K562 (cell line): ENCODE measurements around the gene TDRD12. TPM values are rescaled to one million over a fixed set of nuclear protein-coding genes. Genes with fewer than 3 reads are reported as not detected.

Experiments
- ATAC-seq: fragments of 200-7000 bp; cut with Tn5 transposase; 3 replicates; pipeline ENCODE4 v1.9.1; 2020; ENCODE audit warnings: moderate library complexity
- BruUV-seq: library from RNA; stranded (reverse); fragments of 400-500 nt; replicated peaks from 2 replicates; lab custom pipeline; 2021; lab: Mats Ljungman, UMichigan
- CTCF ChIA-PET: fragments of 300-600 bp; formaldehyde crosslinking; extraction: SDS; loops from one replicate; lab custom pipeline; 2021; ENCODE audit warnings: low intra/inter-chr PET ratio; lab: Yijun Ruan, JAX
- POLR2A ChIA-PET: fragments of 300-600, 350-650 bp; sonication (Branson Sonifier 250); formaldehyde crosslinking; extraction: SDS; loops from one replicate; lab custom pipeline; 2021; ENCODE audit warnings: antibody characterized with exemption, inconsistent platforms; lab: Yijun Ruan, JAX
- DNase-seq, 4 experiments: peaks; one replicate each; pipeline versions ENCODE4 v3.0.0 to v3.0.0-alpha.2; 2011 to 2018; ENCODE audit warnings: low spot score in 3 of 4, mixed read lengths in 3 of 4; ENCODE audit errors: extremely low read depth in 1 of 4
- FAIRE-seq: peaks from 2 replicates; lab custom pipeline; 2011; peaks lifted over from hg19 to GRCh38; lab: Jason Lieb, UNC
- H2AFZ ChIP-seq: 2 replicates; pipeline ENCODE4 v1.6.0; 2011; ENCODE audit warnings: low read depth, low read length, control low read depth, inconsistent platforms
- H3K27ac ChIP-seq: fragments of 200-600 bp; 3 replicates; pipeline ENCODE4 v1.8.0; 2011; ENCODE audit warnings: low read depth, mild to moderate bottlenecking, control low read depth, inconsistent platforms, low read length, moderate library complexity, mixed read lengths; ENCODE audit errors: extremely low read depth
- H3K27me3 ChIP-seq, 2 experiments: fragments of 300-600 bp in 1 of 2; 2 replicates in 1 of 2; 3 replicates in 1 of 2; pipeline versions ENCODE4 v1.6.0 to v1.8.0; 2011; ENCODE audit warnings: inconsistent platforms in 2 of 2, low read length in 2 of 2, mild to moderate bottlenecking in 1 of 2, mixed read lengths in 1 of 2, moderate library complexity in 1 of 2; ENCODE audit not compliant: control insufficient read depth in 2 of 2, insufficient read depth in 2 of 2
- H3K36me3 ChIP-seq: fragments of 300-600 bp; 3 replicates; pipeline ENCODE4 v1.8.0; 2011; ENCODE audit warnings: mild to moderate bottlenecking, low read length, inconsistent platforms; ENCODE audit not compliant: control insufficient read depth, insufficient read depth
- H3K4me1 ChIP-seq, 2 experiments: fragments of 200-600 bp in 1 of 2; replicated peaks in 1 of 2; 2 replicates in 1 of 2; 3 replicates in 1 of 2; pipeline versions ENCODE4 v1.5.1 to v1.8.0; 2011; ENCODE audit warnings: inconsistent platforms in 2 of 2, low read length in 2 of 2, mild to moderate bottlenecking in 1 of 2, mixed read lengths in 1 of 2, moderate library complexity in 1 of 2; ENCODE audit not compliant: control insufficient read depth in 2 of 2, insufficient read depth in 2 of 2
- H3K4me2 ChIP-seq: 2 replicates; pipeline ENCODE4 v1.6.1; 2011; ENCODE audit warnings: low read length, control low read depth, inconsistent platforms, mixed read lengths; ENCODE audit not compliant: insufficient read depth
- H3K4me3 ChIP-seq: fragments of 200-600 bp; sonication (generic), shearing (Covaris generic); 2 replicates; pipeline ENCODE4 v1.5.1; 2016; ENCODE audit warnings: control low read depth, inconsistent platforms
- H3K79me2 ChIP-seq: fragments of 200-600 bp; 3 replicates; pipeline ENCODE4 v1.8.0; 2011; ENCODE audit warnings: low read length, inconsistent platforms; ENCODE audit not compliant: control insufficient read depth, insufficient read depth
- H3K9ac ChIP-seq, 2 experiments: 2 replicates each; pipeline versions ENCODE4 v1.6.0 to v1.6.1; 2011; ENCODE audit warnings: low read depth in 2 of 2, low read length in 2 of 2, control low read depth in 1 of 2, inconsistent platforms in 1 of 2, mild to moderate bottlenecking in 1 of 2, mixed read lengths in 1 of 2; ENCODE audit not compliant: insufficient read depth in 1 of 2
- H3K9me1 ChIP-seq: one replicate; pipeline ENCODE4 v1.6.0; 2011; ENCODE audit warnings: inconsistent platforms, mild to moderate bottlenecking, low read length, moderate library complexity; ENCODE audit not compliant: control insufficient read depth, insufficient read depth
- H3K9me3 ChIP-seq: replicated peaks from 2 replicates; pipeline ENCODE4 v1.5.1; 2011; ENCODE audit warnings: low read depth, low read length, inconsistent platforms; ENCODE audit not compliant: control insufficient read depth, insufficient read depth
- H4K20me1 ChIP-seq: replicated peaks from 2 replicates; pipeline ENCODE4 v1.6.1; 2011; ENCODE audit warnings: low read length, inconsistent platforms, mixed read lengths; ENCODE audit not compliant: control insufficient read depth, insufficient read depth
- BCL6 ChIP-seq: fragments of 250-450 bp; sonication (Bioruptor Pico); IDR thresholded peaks from 2 replicates; pipeline ENCODE4 v1.4.0; 2020
- CBFB ChIP-seq: sonication (generic); formaldehyde crosslinking; IDR thresholded peaks from 2 replicates; pipeline ENCODE4 v1.4.0; 2020; ENCODE audit warnings: mild to moderate bottlenecking, missing genetic modification reagents
- ELF1 ChIP-seq: fragments of 200-800 bp; sonication (Bioruptor generic); IDR thresholded peaks from 2 replicates; pipeline ENCODE4 v1.6.1; 2016; ENCODE audit warnings: missing genetic modification characterization, missing compliant biosample characterization
- GABPB1 ChIP-seq: sonication (generic); formaldehyde crosslinking; IDR thresholded peaks from 2 replicates; pipeline ENCODE4 v1.8.0; 2022; ENCODE audit warnings: mild to moderate bottlenecking, missing genetic modification reagents
- NFATC3 ChIP-seq: fragments of 450-650 bp; IDR thresholded peaks from 2 replicates; pipeline ENCODE4 v1.6.1; 2017; ENCODE audit warnings: mild to moderate bottlenecking
- POLR2H ChIP-seq: IDR thresholded peaks from 2 replicates; pipeline ENCODE4 v1.6.1; 2016; ENCODE audit warnings: missing genetic modification characterization, low read depth, mild to moderate bottlenecking, control low read depth, missing compliant biosample characterization, moderate library complexity
- SIN3B ChIP-seq: fragments of 450-650 bp; IDR thresholded peaks from 2 replicates; pipeline ENCODE4 v1.6.1; 2017; ENCODE audit warnings: low read depth, mild to moderate bottlenecking, moderate library complexity
- SMAD3 ChIP-seq: fragments of 450-650 bp; formaldehyde crosslinking; conservative IDR thresholded peaks from 2 replicates; pipeline ENCODE4 v1.4.0; 2020; ENCODE audit warnings: mild to moderate bottlenecking
- SP1 ChIP-seq: sonication (generic); formaldehyde crosslinking; IDR thresholded peaks from 2 replicates; pipeline ENCODE4 v1.8.1; 2022; ENCODE audit warnings: mild to moderate bottlenecking, missing genetic modification reagents
- ZEB2 ChIP-seq: fragments of 450-650 bp; IDR thresholded peaks from 2 replicates; pipeline ENCODE4 v1.6.1; 2016
- ZFX ChIP-seq: sonication (generic); formaldehyde crosslinking; IDR thresholded peaks from 2 replicates; pipeline ENCODE4 v1.8.0; 2022; ENCODE audit warnings: mild to moderate bottlenecking, missing genetic modification reagents, moderate library complexity
- ZKSCAN1 ChIP-seq: fragments of 150-350 bp; IDR thresholded peaks from 2 replicates; pipeline ENCODE4 v1.6.1; 2016; ENCODE audit warnings: low read depth, low read length
- ZNF280A ChIP-seq: fragments of 450-650 bp; IDR thresholded peaks from 2 replicates; pipeline ENCODE4 v1.6.1; 2018; ENCODE audit warnings: mild to moderate bottlenecking, low read depth; ENCODE audit not compliant: partially characterized antibody
- ZNF280B ChIP-seq: fragments of 250-450 bp; sonication (Bioruptor Pico); IDR thresholded peaks from 2 replicates; pipeline ENCODE4 v1.5.1; 2021; ENCODE audit warnings: mild to moderate bottlenecking
- WGBS: fragments of 100-300 bp; shearing (Covaris generic); methylation state at CpG from one replicate; pipeline ENCODE4 v1.1.6; 2016; ENCODE audit warnings: low coverage, mixed read lengths; ENCODE audit not compliant: insufficient coverage; ENCODE audit errors: missing lambda C conversion rate; 5-methylcytosine and 5-hydroxymethylcytosine counted together
- in situ Hi-C: fragments of 300-500 bp; cut with MboI; formaldehyde crosslinking; loops from 4 replicates; pipeline ENCODE4 v1.15.0; 2018; ENCODE audit warnings: inconsistent platforms, mixed read lengths
- intact Hi-C: fragments of 100-400 bp; cut with micrococcal nuclease; formaldehyde crosslinking; loops from 2 replicates; pipeline ENCODE4 v1.14.2; 2022
- polyA plus RNA-seq, 8 experiments: library from polyadenylated mRNA; depleted of rRNA in 4 of 8; stranded (reverse) in 5 of 8; unstranded in 3 of 8; fragments of >200 nt; fragmentation: Nextera tagmentation in 2 of 8; fragmentation: Illumina TruSeq in 1 of 8; extraction: Ambion mirVana in 2 of 8; extraction: Trizol in 1 of 8; gene quantifications; 2 replicates each; pipeline versions ENCODE4 v1.2.1 to v1.2.3, GENCODE V29; 2011 to 2014; ENCODE audit warnings: inconsistent platforms in 1 of 8, missing spikeins in 1 of 8
- total RNA-seq, 7 experiments: library from RNA; depleted of rRNA in 6 of 7; stranded (reverse); fragments of >200 nt in 6 of 7; fragmentation: Illumina TruSeq in 2 of 7; extraction: Trizol in 2 of 7; gene quantifications; 2 replicates each; pipeline versions ENCODE4 v1.2.1 to v1.2.3, GENCODE V29; 2011 to 2021; ENCODE audit warnings: low replicate concordance in 1 of 7
- TF ChIP-seq, protein P1 (sequence below): fragments of 250-450 bp; sonication (Bioruptor Pico); IDR thresholded peaks from 2 replicates; pipeline ENCODE4 v1.4.0; 2020; ENCODE audit warnings: borderline replicate concordance
- TF ChIP-seq, protein P2 (sequence below): fragments of 250-450 bp; sonication (Bioruptor Pico); IDR thresholded peaks from 2 replicates; pipeline ENCODE4 v1.6.1; 2021; ENCODE audit warnings: mild to moderate bottlenecking

TDRD12 gene
- total and polyA plus RNA-seq, 9 of the 15 experiments (the other 6 are each of a cell fraction or from before 2014, with no cell fraction given): 0.03 TPM; not detected in 8

- H3K79me2 ChIP-seq: no peaks in the 10 kb centered on the region
- no peaks in the 10 kb centered on the region for H3K9me1 ChIP-seq
- no peak overlapping the region for H3K27ac ChIP-seq
- no peak overlapping the region for H3K9ac ChIP-seq
- WGBS: 5% methylated on average over 4 of the region's 4 CpGs
- no peaks in the 10 kb centered on the region for H4K20me1 ChIP-seq
- peaks cover 15 to 44% of the 10 kb centered on the region in 2 experiments; a peak in 3 of 5 replicates for H3K27me3 ChIP-seq
- no peak overlapping the region for H3K4me3 ChIP-seq
- POLR2A ChIA-PET: no interaction called here
- TF ChIP-seq ZEB2 (no peak), POLR2H (no peak), ZKSCAN1 (no peak), ZNF280A (no peak), BCL6 (CRISPR knock-in tag) (no peak), SMAD3 (CRISPR knock-in tag) (no peak), CBFB (CRISPR knock-in tag) (no peak), SIN3B (no peak), GABPB1 (CRISPR knock-in tag) (no peak), ZNF280B (no peak), NFATC3 (no peak), ZFX (CRISPR knock-in tag) (no peak), SP1 (no peak), ELF1 (tag) (no peak)
- TF ChIP-seq, protein P1, sequence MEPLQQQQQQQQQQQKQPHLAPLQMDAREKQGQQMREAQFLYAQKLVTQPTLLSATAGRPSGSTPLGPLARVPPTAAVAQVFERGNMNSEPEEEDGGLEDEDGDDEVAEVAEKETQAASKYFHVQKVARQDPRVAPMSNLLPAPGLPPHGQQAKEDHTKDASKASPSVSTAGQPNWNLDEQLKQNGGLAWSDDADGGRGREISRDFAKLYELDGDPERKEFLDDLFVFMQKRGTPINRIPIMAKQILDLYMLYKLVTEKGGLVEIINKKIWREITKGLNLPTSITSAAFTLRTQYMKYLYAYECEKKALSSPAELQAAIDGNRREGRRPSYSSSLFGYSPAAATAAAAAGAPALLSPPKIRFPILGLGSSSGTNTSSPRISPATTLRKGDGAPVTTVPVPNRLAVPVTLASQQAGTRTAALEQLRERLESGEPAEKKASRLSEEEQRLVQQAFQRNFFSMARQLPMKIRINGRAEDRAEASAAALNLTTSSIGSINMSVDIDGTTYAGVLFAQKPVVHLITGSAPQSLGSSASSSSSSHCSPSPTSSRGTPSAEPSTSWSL (CRISPR knock-in tag): no peak
- TF ChIP-seq, protein P2, sequence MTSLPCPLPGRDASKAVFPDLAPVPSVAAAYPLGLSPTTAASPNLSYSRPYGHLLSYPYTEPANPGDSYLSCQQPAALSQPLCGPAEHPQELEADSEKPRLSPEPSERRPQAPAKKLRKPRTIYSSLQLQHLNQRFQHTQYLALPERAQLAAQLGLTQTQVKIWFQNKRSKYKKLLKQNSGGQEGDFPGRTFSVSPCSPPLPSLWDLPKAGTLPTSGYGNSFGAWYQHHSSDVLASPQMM (CRISPR knock-in tag): no peak
- TF ChIP-seq, all 486 proteins: peak for 0
- BruUV-seq: no TSS peak
- in situ Hi-C loops (no loop called here), intact Hi-C loops (no loop called here)
- ATAC-seq: no peak
- CTCF ChIA-PET: no interaction called here
- no peak for DNase-seq
- no peaks in the 10 kb centered on the region for H3K9me3 ChIP-seq
- no peak overlapping the region for H3K4me2 ChIP-seq
- no peak for FAIRE-seq
- no peaks in the 10 kb centered on the region for H3K36me3 ChIP-seq
- H3K4me1 ChIP-seq: peaks cover 0 to 6% of the 10 kb centered on the region in 2 experiments; a peak in 3 of 5 replicates
- H2AFZ ChIP-seq: no peak overlapping the region
Observed at GRCh38 chr19:32798201-32798600, 78.6 kb downstream of the TDRD12 start.
